Neutrophil (primary cell): ENCODE data around the gene NFKBIE.

Source experiments
- H3K27ac ChIP-seq: fragments of 200-600 bp; sonication (generic); 2 replicates; pipeline ENCODE4 v1.5.1; 2016; ENCODE audit warnings: mild to moderate bottlenecking, moderate library complexity
- H3K27me3 ChIP-seq: fragments of 200-600 bp; sonication (generic); 2 replicates; pipeline ENCODE4 v1.6.0; 2016; ENCODE audit warnings: mild to moderate bottlenecking
- H3K36me3 ChIP-seq: fragments of 200-600 bp; sonication (generic); 2 replicates; pipeline ENCODE4 v1.5.1; 2017
- H3K4me1 ChIP-seq, 2 experiments: fragments of 200-600 bp in 1 of 2; sonication (generic) in 1 of 2; 1 replicate in 1 of 2; 2 replicates in 1 of 2; pipeline versions ENCODE4 v1.5.1 to v1.6.1; 2013 to 2016; ENCODE audit warnings: low read depth in 1 of 2, low read length in 1 of 2, mild to moderate bottlenecking in 1 of 2, moderate library complexity in 1 of 2; ENCODE audit not compliant: control insufficient read depth in 1 of 2, insufficient read depth in 1 of 2
- H3K4me3 ChIP-seq, 2 experiments: fragments of 200-600 bp in 1 of 2; sonication (generic) in 1 of 2; 1 replicate in 1 of 2; 2 replicates in 1 of 2; pipeline ENCODE4 v1.5.1; 2013 to 2016; ENCODE audit warnings: low read depth in 1 of 2, low read length in 1 of 2, mild to moderate bottlenecking in 1 of 2, moderate library complexity in 1 of 2
- H3K9me3 ChIP-seq: fragments of 200-600 bp; sonication (generic); 2 replicates; pipeline ENCODE4 v1.5.1; 2016
- CTCF ChIP-seq: fragments of 200-600 bp; sonication (generic); IDR thresholded peaks from 2 replicates; pipeline ENCODE4 v1.5.1; 2016; ENCODE audit warnings: antibody characterized with exemption

NFKBIE gene

GRCh38 chr6:44237021-44237812 is 28.1 kb downstream of the NFKBIE start:
- Histone ChIP-seq H3K36me3 (no peaks in the 10 kb centered on the region), H3K27ac (peak overlapping the region; percentile 70), H3K4me3 (peak overlapping the region; percentile 67 to 97), H3K27me3 (no peaks in the 10 kb centered on the region), H3K4me1 (peaks cover 55 to 57% of the 10 kb centered on the region in 2 experiments), H3K9me3 (no peaks in the 10 kb centered on the region)
- no peak for TF ChIP-seq CTCF

DNA sequence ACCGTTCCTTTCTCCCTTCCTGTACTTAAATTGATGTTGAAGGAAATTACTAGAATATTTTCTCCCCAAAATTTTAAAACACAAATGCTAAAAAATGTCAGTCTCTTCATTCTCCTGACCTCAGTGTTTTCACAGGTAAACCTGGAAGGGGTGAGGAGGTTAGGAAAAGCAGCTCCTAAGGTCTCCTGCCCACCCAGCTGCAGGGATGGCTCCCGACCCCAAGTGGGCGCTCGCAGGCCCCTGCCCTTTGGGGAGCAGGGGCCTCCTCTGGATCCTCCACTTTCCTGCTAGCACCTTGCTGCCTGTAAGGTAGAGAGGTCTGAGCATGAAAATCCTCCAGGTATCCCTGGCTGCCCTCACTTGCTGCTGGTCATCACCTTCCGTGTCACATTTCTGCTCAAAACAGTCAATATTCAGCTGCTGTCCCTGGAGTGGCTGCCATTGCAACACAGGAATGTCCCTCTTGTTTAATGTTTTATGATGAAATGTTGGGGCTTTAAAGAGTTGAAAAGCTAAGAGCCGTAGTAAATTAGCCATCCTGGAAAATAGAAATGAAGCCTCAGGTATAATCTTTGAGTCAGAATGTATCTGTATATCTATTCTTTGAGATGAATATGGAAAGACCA is 29.3 kb downstream of the NFKBIE start:
- Histone ChIP-seq H3K4me1 (peaks cover 58 to 61% of the 10 kb centered on the region in 2 experiments), H3K36me3 (no peaks in the 10 kb centered on the region), H3K9me3 (no peaks in the 10 kb centered on the region), H3K4me3 (no peak overlapping the region), H3K27me3 (no peaks in the 10 kb centered on the region), H3K27ac (no peak overlapping the region)
- TF ChIP-seq CTCF = no peak

- Histone ChIP-seq H3K36me3 (no peaks in the 10 kb centered on the region), H3K27ac (no peak overlapping the region), H3K27me3 (no peaks in the 10 kb centered on the region), H3K4me1 (peaks cover 59 to 62% of the 10 kb centered on the region in 2 experiments), H3K4me3 (no peak overlapping the region), H3K9me3 (no peaks in the 10 kb centered on the region)
- no peak for TF ChIP-seq CTCF
Measured at GRCh38 chr6:44235269-44235668, 30.1 kb downstream of the NFKBIE start.

- Histone ChIP-seq H3K4me3 (no peak overlapping the region), H3K27ac (no peak overlapping the region), H3K9me3 (no peaks in the 10 kb centered on the region), H3K4me1 (peaks cover 68 to 71% of the 10 kb centered on the region in 2 experiments), H3K27me3 (no peaks in the 10 kb centered on the region), H3K36me3 (no peaks in the 10 kb centered on the region)
- no peak for TF ChIP-seq CTCF
Measured at GRCh38 chr6:44234101-44235025, 31.0 kb downstream of the NFKBIE start.

DNA sequence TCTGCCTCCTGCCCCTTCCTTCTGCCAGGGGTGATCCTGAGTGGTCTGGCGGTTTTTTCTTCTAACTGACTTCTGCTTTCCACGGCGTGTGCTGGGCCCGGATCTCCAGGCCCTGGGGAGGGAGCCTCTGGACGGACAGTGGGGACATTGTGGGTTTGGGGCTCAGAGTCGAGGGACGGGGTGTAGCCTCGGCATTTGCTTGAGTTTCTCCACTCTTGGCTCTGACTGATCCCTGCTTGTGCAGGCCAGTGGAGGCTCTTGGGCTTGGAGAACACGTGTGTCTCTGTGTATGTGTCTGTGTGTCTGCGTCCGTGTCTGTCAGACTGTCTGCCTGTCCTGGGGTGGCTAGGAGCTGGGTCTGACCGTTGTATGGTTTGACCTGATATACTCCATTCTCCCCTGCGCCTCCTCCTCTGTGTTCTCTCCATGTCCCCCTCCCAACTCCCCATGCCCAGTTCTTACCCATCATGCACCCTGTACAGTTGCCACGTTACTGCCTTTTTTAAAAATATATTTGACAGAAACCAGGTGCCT is 31.7 kb downstream of the NFKBIE start:
- peak overlapping the region; percentile 31 for H3K27ac ChIP-seq
- peaks cover 75 to 76% of the 10 kb centered on the region in 2 experiments for H3K4me1 ChIP-seq
- no peak for TF ChIP-seq CTCF
- H3K27me3 ChIP-seq = no peaks in the 10 kb centered on the region
- no peaks in the 10 kb centered on the region for H3K9me3 ChIP-seq
- H3K4me3 ChIP-seq = no peak overlapping the region
- H3K36me3 ChIP-seq = no peaks in the 10 kb centered on the region
